ENCODE results near the gene MTNR1A.

The MTNR1A gene

GRCh38 chr4:186502231-186502630 lies 53.1 kb downstream of the MTNR1A start:
- no peaks in the 10 kb centered on the region for H3K36me3 ChIP-seq (ENCODE audit: control insufficient read depth in 2 of 2, insufficient read depth in 1 of 2, low read length in 2 of 2)

GRCh38 chr4:186501554-186501953 lies 53.8 kb downstream of the MTNR1A start:
- ChIA-PET CTCF (no interaction called here), POLR2A (no interaction called here)
- TF ChIP-seq ZNF670 (tag by site-specific recombination; IDR thresholded peaks at IDR 0.05; ENCODE audit: low read depth) (no peak), INSM2 (tag by site-specific recombination; IDR thresholded peaks at IDR 0.05) (no peak), ZNF114 (tag by site-specific recombination; IDR thresholded peaks at IDR 0.05) (no peak), ZNF837 (tag by site-specific recombination; IDR thresholded peaks at IDR 0.05) (no peak), ZNF302 (tag by site-specific recombination; IDR thresholded peaks at IDR 0.05; ENCODE audit: low read depth) (no peak), MYNN (tag by site-specific recombination; IDR thresholded peaks at IDR 0.05; ENCODE audit: borderline replicate concordance) (no peak), ZNF248 (tag by site-specific recombination; IDR thresholded peaks at IDR 0.05) (no peak), AEBP2 (tag by site-specific recombination; IDR thresholded peaks at IDR 0.05; ENCODE audit: borderline replicate concordance) (no peak), ZNF214 (tag by site-specific recombination; IDR thresholded peaks at IDR 0.05; ENCODE audit: borderline replicate concordance) (no peak), ZNF521 (tag by site-specific recombination; IDR thresholded peaks at IDR 0.05) (no peak), ZNF223 (tag by site-specific recombination; IDR thresholded peaks at IDR 0.05) (no peak), ZNF473 (tag by site-specific recombination; IDR thresholded peaks at IDR 0.05) (no peak), ZNF610 (tag by site-specific recombination; IDR thresholded peaks at IDR 0.05; ENCODE audit: borderline replicate concordance) (no peak), ZNF169 (tag by site-specific recombination; IDR thresholded peaks at IDR 0.05) (no peak), ZNF133 (tag by site-specific recombination; IDR thresholded peaks at IDR 0.05) (no peak)
- TF ChIP-seq, protein P1, sequence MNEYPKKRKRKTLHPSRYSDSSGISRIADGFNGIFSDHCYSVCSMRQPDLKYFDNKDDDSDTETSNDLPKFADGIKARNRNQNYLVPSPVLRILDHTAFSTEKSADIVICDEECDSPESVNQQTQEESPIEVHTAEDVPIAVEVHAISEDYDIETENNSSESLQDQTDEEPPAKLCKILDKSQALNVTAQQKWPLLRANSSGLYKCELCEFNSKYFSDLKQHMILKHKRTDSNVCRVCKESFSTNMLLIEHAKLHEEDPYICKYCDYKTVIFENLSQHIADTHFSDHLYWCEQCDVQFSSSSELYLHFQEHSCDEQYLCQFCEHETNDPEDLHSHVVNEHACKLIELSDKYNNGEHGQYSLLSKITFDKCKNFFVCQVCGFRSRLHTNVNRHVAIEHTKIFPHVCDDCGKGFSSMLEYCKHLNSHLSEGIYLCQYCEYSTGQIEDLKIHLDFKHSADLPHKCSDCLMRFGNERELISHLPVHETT (tag by site-specific recombination; IDR thresholded peaks at IDR 0.05), result no peak
- H3K36me3 ChIP-seq (ENCODE audit: control insufficient read depth in 2 of 2, insufficient read depth in 1 of 2, low read length in 2 of 2), result no peaks in the 10 kb centered on the region
- H3K27ac ChIP-seq (ENCODE audit: extremely low read depth, low read depth, low read length), result no peak overlapping the region
- no peak overlapping the region for H3K4me3 ChIP-seq (ENCODE audit: low read depth, low read length)
- H3K4me1 ChIP-seq (ENCODE audit: control insufficient read depth, insufficient read depth, low read length), result no peaks in the 10 kb centered on the region
- no peaks in the 10 kb centered on the region for H3K9me3 ChIP-seq (ENCODE audit: control insufficient read depth, insufficient read depth, low read depth, low read length)

More at GRCh38 chr4:186502231-186502630, 53.1 kb downstream of the MTNR1A start:
- TF ChIP-seq ZNF654 (tag by site-specific recombination; IDR thresholded peaks at IDR 0.05; ENCODE audit: low read depth) (no peak), KLF16 (tag by site-specific recombination; IDR thresholded peaks at IDR 0.05) (no peak), PRDM4 (tag by site-specific recombination; IDR thresholded peaks at IDR 0.05) (no peak), ZNF707 (tag by site-specific recombination; IDR thresholded peaks at IDR 0.05) (no peak), ZNF473 (tag by site-specific recombination; IDR thresholded peaks at IDR 0.05) (no peak), KLF10 (tag by site-specific recombination; IDR thresholded peaks at IDR 0.05) (no peak), ZNF366 (tag by site-specific recombination; conservative IDR thresholded peaks at IDR 0.05) (no peak), ZNF174 (tag by site-specific recombination; IDR thresholded peaks at IDR 0.05) (no peak), ZNF664 (tag by site-specific recombination; IDR thresholded peaks at IDR 0.05) (no peak), ZNF140 (tag by site-specific recombination; IDR thresholded peaks at IDR 0.05) (no peak), ZNF830 (tag by site-specific recombination; IDR thresholded peaks at IDR 0.05; ENCODE audit: low read depth) (no peak), ZNF221 (tag by site-specific recombination; IDR thresholded peaks at IDR 0.05; ENCODE audit: borderline replicate concordance) (no peak), ZBTB17 (tag by site-specific recombination; IDR thresholded peaks at IDR 0.05) (no peak)
- no peaks in the 10 kb centered on the region for H3K9me3 ChIP-seq (ENCODE audit: control insufficient read depth, insufficient read depth, low read depth, low read length)
- H3K27ac ChIP-seq (ENCODE audit: extremely low read depth, low read depth, low read length), result no peak overlapping the region
- CTCF ChIA-PET, result no interaction called here
- POLR2A ChIA-PET, result no interaction called here
- no peaks in the 10 kb centered on the region for H3K4me1 ChIP-seq (ENCODE audit: control insufficient read depth, insufficient read depth, low read length)
- H3K4me3 ChIP-seq (ENCODE audit: low read depth, low read length), result no peak overlapping the region
